NCI-H2196 (cell line): ENCODE data around the gene PIK3IP1.
A peak's percentile ranks its signal among the peaks of the same experiment; 100 is the strongest.
"Not testable (repeated sequence)": the region's sequence is repeated elsewhere in the genome, so short reads cannot be mapped to it uniquely, and the experiment has no call there.

Experiments
- DNase-seq: peaks from one replicate; lab custom pipeline; 2025; ENCODE audit not compliant: unreplicated experiment; lab: John Stamatoyannopoulos, UW

The PIK3IP1 gene, protein sequence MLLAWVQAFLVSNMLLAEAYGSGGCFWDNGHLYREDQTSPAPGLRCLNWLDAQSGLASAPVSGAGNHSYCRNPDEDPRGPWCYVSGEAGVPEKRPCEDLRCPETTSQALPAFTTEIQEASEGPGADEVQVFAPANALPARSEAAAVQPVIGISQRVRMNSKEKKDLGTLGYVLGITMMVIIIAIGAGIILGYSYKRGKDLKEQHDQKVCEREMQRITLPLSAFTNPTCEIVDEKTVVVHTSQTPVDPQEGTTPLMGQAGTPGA

DNA sequence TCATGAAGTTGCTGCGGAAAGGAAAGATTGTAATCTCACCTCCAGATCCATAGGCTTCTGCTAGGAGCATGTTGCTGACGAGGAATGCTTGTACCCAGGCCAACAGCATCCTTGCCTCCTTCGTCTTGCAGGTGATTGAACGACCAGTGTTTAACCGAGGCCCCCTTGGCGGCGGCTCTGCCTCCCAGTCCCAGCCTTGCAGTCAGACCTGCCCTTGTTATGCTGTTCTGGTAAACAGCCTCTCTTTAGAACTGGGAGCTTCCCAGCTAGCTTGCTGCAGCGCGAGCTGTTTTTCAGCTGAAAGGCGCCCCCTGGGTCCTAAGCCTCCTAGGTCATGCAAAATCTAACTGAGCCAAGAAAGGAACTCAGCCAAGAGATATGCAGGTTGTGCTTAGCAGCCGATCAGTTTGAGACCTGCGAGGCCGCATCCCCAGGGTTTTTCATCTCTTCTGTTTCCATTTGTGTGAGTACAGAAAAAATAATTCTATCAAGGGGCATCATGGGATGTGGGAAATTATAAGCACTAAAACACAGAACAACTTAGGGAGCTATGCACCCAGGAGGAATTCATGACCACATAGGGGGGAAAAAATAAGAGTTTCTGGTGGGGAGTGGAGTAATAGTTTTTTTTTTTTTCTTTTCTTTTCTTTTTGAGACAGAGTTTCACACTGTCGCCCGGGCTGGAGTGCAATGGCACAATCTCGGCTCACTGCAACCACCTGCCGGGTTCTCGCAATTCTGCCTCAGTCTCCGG is at the start of gene PIK3IP1:
TSS of gene PIK3IP1 (minus strand) at position 253 of the 754 bp plus-strand sequence. CDS start at position 109, 144 bp downstream.
- peak; percentile 68 for DNase-seq

DNA sequence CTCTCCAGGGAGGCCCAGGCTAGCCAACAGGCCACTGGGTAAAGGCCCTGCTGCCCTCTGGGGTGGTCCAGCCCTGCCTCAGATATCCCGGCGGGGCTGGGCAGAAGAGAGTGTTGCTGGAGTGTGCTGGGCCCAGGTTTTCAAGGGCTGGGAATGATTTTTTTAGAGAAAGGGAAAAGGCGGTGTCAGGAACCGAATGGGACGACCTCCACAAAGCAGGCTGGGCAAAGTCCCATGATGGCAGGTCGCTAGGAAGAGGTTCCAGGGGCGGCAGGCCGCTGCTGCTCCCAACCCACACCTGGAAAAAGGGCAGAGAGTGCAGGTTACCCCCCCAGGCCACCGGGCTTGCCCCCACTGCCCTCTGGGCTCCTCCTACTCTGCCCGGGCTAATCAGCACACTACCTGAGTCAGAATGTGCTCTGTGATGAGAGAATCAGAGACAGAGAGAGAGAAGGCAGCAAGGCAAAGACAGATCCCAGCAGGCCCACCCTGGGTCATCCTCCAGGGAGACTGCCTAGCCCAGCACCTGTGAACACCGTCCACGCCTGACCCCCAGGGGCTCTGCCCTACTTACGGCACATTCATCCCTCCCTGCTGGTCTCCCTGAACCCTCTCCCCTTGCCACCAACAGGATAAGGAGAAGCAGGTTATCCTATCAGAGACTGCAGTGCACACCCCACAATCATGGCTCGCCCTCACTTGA is 49.2 kb upstream of the PIK3IP1 start:
- DNase-seq, result no peak

DNA sequence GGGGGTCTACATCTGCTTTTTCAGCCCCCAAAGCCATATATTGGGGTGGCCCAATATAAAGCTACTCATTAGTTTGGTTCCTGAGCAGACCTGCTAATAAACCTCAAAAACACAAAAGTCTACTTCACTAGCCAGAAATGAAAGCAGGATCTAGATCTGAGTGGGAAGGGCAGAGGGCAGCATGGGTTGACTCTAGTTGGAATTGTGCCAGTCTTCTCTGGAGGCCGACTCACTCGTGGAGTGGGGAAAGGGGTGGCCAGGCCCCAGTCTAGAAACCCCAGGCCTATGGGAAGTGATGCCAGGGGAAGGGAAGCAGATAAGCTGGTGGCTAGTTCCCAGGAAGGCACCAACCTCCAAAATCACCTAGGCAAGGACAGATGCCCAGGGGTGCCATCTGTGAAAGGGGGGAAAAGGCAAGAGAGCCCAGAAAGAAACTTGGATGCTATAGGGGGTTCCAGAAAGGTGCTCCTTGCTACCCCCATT is 48.5 kb upstream of the PIK3IP1 start:
- DNase-seq, result no peak

DNA sequence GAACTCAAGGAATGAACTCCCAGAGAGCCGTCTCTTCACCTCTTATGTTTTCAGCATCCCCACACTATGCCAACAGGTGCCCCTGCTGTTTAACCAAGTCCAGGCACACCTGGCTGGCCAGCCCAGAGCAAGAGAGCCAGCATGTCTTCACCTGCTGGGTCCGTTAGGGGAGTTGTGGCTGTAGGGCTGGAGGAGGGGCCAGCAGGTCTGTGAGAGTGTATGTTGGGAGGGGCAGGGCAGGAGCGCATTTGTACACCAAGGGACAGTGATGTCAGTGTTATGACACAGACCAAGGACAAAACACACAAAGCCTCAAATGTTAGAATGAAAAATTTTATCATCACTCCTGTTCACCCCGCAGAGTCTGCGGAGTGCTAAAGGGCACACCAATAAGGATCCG is 48.1 kb upstream of the PIK3IP1 start:
- no peak for DNase-seq

DNA sequence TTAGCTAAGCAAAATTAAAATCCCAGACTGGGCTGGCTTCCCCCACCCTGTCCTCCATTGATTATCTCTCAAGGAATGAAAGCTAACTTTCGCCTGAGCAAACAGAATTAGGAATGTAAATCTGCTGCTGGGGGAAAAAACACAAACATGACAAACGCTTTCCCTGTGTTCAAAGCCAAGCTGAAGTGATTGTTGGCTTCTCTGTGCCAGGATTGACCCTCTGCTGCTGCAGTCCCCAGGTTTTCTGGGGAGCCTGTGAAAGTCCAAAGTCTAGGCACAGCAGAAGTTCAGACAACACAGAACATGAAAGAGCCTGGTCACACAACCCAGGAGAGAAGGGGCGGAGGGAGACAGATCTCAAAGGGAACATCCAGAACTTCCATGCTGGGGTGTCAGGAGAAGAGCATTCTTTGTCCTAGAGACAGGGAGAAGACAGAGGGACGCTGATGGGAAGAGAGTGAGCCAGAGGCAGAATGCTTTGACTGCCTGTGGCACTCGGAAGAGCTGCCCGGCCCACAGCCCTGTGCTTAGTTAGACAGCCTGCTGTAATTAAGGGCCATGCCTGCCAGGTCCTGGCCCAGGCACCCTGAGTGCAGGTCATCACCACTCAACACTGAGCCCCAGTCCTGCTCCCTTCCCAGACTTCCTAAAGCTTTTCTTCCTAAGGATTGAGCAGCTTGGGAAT is 47.0 kb upstream of the PIK3IP1 start:
- DNase-seq, result no peak

DNA sequence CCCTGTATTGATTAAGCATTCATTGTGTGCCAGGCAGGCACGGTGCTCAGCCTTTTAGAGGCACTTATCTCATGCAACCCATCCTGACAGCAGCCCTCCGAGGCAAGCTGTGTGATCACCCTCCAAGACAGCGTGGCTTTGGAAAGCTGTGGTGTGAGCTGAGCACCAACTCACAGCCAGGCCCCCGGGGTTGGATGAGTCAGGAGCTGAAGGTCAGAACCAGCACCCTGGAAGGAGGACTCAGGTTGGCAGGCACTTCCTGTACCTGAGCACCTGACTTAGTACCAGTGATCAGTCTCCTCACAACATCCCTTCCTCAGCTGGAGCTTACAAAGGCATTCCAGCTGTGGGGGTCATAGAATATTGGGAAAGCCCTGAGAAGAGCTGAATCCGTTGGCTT is 44.9 kb upstream of the PIK3IP1 start:
- DNase-seq, result no peak

DNA sequence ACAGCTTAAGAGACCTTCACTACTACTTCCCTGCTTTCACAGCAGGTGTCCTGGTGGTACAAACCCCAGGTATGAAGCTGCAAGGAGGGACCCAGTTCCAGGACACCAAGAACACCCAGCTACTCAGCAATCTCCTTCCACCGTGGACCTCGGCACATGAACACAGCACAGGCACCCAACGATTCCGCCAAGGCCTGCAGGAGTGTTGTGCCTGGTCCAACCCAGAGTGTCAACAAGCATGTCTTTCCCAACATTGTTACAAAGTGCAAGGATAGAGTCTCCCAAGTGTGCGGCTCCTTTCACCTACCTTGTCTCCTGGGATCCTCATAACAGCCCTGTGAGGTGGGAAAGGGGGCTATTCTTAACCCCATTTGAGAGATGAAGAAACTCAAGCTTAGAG is 42.0 kb upstream of the PIK3IP1 start:
- no peak for DNase-seq

DNA sequence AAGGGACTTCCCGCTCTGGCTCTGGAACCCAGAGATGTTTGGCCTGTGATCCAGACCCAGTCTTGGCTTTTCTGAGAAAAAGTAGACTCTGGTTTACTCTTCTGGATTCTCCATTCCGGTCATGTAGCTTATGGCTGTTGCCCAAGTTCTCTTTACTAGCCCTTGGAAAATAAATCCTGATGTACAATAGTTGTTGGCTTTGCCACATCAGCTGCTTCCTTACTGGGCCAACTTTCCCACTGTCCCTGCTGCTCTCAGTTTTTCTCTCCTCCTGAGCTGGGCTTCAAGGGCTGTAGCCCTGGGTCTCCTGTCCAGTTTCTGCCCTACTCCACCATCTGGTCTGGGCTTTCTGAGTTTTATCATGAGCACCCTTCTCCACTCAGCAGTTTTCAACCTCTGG is 41.4 kb upstream of the PIK3IP1 start:
- no peak for DNase-seq

DNA sequence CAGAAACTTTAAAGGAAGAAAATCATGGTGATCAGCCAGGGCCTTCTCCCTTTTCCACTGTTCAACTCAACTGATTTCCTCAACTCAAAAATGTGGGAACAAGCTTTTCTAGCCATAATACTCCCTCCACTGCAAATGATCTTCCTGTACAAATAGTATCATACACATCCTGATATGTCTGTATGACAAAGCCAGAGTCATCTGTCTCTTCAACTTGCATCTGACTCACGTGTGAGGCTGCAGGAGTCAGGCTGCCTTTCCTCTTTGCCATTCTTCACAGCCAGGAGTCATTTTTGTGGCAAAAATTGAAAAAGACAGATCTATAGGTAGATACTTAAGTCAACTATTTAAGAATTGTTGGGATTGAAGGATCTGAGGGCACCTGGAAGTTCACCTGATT is 40.6 kb upstream of the PIK3IP1 start:
- no peak for DNase-seq

DNA sequence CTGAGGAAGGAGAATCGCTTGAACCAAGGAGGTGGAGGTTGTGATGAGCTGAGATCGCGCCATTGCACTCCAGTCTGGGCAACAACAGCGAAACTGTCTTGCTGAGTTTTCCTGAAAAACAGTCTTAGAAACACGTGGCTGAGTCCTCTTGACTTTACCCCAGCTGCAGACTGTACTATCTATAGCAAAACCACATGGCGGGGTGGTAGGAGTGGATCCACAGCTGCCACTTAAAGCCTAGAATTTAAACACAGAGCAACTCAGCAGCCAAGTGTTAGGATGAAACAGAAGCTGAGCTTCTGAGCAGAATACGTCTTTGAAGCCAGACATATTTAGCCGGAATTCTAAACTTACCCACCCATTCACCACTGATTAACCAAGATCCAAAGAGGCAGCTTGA is 39.7 kb upstream of the PIK3IP1 start:
- no peak for DNase-seq

DNA sequence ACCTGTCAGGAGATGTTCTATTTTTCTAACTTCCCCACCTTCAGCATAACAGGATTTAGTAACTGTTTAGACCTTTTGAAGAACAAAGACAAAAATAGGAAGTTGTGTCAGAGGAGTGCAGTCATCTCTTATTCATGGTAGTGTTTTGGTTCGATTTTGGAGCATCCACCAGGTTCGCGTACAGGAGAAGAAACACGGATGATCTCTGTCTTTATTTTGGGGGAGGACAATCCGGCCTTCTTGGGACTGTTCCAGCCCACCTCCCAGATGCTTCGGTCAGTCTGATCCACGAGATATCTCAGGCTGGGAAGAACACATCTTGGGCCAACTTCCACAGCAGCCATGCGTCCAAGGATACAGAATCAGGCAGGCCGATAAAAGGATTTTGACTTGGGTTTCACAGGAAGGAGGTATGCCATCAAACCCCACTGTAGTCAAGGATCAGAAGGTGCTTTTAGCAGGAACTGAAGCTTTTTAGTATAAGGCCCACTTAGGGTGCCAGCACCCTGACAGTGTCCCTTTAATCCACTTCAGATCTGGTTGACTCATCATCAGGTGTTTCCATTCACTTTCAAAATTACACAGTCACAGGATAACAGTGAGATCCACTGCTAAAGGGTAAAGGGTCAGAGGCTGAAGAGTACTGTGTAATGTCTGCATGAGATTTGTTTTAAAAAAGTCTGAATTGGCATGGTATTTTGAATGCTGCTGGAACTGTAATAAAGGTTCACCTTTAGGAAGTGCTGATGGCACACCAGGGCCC is 37.3 kb upstream of the PIK3IP1 start:
- DNase-seq, result no peak

DNA sequence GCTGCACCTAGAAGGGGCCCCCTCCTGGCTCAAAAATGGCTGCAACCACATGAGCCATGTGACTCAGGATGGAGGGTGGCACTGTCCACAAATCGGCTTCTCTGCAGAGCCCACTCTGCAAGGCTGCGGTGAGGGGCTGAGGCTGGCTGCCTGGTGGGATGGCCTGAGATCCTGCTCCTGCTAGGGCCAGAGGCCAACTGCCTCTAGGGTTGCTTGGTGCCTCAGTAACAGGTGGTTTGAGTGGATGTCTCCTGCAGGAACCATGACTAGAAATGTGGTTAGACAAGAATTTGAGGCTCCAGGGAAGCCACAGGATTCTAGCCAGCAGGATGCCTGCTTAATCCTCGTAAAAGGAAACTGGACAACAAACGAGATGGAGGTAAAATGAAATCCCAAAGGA is 36.7 kb upstream of the PIK3IP1 start:
- no peak for DNase-seq

DNA sequence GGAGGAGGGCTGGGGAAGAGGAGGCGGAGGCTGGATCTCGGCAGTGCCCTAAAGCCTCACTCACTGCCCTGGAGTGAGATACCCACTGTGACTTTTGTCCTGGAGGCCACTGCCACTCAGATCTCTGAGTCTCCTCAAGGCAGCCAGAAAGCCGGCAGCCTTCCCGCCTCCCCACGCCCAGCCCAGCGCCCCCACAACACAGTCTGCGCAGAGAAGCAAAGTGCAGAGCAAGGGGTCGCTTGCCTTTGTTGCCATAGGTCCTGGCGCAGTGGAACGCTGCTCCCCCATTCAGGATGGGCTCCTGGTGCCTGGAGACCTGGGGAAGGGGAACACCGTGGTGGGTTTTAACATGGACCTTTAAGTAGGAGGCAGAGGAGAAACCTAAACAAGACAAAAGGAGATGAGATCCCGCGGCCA is 36.3 kb upstream of the PIK3IP1 start:
- DNase-seq, result no peak

DNA sequence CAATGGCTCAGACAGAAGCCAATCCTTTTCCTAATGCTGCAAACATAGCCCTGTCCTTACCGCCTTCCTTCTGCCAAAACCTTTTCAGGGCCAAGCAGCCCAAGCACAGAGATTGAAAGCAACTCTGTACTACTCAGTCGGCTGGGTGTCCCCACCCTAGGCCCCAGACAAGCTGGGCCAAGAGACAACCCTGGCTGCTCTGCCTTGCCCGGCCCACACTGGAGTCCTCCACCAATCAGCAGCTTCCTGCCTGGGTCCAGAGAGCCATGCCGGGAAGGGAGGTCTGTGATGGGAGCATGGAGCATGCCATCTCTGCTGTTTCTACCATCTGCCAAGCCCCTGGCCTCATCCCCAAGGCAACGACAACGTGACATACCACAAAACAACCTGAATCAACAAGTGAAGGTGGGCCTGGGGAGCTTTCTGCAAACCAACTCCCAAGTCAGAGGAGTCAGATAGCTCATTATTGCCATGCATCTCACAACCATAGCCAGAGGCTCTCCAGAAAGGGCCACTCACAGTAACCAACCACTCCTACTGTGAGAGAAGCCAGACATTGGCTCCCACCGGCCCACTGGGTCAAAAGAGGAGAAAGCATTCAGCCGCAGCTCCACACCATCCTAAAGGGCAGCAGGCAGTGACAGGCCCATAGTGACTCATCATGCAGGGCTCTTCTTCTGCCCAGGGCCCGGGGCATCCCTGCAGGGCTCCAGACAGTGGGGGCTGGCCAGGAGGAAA is 35.7 kb upstream of the PIK3IP1 start:
- DNase-seq, result no peak

DNA sequence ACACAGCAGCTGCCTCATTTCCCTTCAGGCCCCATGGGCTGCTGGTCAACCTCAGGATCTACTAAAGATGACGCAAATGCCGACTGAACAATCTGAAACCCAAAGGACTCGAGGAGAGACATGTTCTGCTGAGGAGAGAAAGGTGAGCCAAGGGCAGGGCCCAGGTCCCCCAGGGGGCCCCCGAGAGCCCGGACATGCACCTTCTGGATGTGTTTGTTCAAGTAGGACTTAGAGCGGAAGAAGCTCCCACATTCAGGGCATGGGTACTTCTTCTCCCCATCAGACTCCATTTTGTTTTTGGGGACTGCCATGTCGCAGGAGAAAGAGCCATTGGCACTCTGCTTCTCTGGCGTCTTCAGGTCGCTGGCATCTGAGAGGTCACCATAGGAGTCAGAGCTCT is 34.6 kb upstream of the PIK3IP1 start:
- no peak for DNase-seq

DNA sequence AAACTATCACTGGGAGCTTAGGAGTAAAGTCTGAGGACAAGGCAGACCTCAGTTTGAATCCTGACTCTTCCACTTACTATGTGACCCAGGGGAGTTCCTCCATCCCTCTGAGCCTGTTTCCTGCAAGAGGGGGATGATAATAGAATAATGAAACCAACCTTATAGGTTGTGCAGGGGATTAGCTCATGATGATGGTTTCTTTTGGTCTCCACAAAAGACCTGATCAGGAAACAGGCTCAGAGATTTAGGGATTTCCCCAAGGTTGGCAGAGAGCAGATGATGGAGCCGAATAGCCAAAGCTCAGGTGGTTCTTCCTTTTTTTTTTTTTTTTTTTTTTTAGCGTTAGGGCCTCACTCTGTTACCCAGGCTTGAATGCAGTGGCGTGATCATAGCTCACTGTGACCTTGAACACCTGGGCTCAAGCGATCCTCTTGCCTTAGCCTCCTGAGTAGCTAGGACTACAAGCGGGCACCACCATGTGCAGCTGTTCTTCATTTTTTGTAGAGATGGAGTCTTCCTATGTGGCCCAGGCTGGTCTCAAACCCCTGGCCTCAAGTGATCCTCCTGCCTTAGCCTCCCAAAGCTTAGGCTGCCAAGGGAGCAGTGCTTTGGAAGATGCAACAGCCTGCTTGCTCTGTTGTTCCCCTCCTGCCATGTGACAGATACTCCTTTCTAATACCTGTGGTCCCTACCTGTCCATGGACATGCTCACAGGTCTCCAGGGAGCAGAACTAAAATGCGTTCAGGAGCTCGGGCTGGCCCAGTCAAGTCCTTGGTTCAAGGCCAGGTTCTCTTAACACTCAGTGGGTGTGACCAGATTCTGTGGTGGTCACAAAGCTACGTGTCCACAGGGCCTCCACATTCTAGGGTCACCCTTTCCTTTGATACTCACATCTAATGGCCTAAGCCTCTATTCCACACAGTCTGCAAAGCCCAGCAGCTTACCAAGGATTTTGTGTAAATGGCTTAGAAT is 31.6 kb upstream of the PIK3IP1 start:
- DNase-seq, result no peak

DNA sequence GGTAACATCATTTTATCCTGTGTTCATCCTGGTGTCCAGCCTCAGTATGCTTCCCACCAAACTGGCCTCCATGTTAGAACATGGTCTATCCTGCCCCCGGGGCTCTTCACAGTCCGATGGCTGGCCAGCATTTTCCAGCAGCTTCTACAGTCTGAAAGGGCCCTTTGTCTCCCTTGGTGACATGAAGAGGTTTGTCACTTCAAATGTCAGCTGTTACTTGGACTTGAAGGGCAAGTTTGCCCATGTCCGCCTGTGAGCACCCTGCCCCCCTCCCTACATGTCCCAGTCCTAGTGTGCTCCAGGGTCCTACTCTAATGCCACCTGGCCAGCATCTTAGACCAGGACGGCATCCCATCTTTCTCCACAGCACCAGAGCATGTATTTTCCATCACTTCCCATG is 29.1 kb upstream of the PIK3IP1 start:
- no peak for DNase-seq

DNA sequence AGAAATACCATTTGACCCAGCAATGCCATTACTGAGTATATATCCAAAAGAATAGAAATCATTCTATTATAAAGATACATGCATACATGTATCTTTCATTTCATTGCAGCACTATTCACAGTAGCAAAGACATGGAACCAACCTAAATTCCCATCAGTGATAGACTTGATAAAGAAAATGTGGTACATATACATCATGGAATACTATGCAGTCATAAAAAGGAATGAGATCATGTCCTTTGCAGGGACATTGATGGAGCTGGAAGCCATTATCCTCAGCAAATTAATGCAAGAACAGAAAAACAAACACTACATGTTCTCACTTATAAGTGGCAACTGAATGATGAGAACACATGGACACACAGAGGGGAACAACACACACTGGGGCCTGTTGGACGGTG is 21.9 kb upstream of the PIK3IP1 start:
- DNase-seq, result not testable (repeated sequence)
